Coronary artery (tissue), 2 donors: ENCODE measurements around the gene ZDHHC20.

Experiments used
- DNase-seq: peaks from one replicate; pipeline ENCODE4 v3.0.0-alpha.2; 2017; ENCODE audit warnings: low spot score
- H3K27ac ChIP-seq, 2 donors: fragments of 200-600 bp; sonication (generic); one replicate each; pipeline ENCODE4 v1.5.1; 2016 to 2019
- H3K4me3 ChIP-seq: fragments of 200-600 bp; sonication (generic); 2 replicates; pipeline ENCODE4 v1.5.1; 2016; ENCODE audit warnings: mild to moderate bottlenecking, moderate library complexity
- CTCF ChIP-seq: fragments of 200-600 bp; sonication (generic); IDR thresholded peaks from one replicate; pipeline ENCODE4 v1.5.1; 2019; ENCODE audit warnings: antibody characterized with exemption

The ZDHHC20 gene

GRCh38 chr13:21342699-21343442 lies 116.2 kb downstream of the ZDHHC20 start:
- Histone ChIP-seq H3K4me3 (no peak overlapping the region), H3K27ac (no peak overlapping the region)
- DNase-seq: no peak
- TF ChIP-seq CTCF: no peak

DNA sequence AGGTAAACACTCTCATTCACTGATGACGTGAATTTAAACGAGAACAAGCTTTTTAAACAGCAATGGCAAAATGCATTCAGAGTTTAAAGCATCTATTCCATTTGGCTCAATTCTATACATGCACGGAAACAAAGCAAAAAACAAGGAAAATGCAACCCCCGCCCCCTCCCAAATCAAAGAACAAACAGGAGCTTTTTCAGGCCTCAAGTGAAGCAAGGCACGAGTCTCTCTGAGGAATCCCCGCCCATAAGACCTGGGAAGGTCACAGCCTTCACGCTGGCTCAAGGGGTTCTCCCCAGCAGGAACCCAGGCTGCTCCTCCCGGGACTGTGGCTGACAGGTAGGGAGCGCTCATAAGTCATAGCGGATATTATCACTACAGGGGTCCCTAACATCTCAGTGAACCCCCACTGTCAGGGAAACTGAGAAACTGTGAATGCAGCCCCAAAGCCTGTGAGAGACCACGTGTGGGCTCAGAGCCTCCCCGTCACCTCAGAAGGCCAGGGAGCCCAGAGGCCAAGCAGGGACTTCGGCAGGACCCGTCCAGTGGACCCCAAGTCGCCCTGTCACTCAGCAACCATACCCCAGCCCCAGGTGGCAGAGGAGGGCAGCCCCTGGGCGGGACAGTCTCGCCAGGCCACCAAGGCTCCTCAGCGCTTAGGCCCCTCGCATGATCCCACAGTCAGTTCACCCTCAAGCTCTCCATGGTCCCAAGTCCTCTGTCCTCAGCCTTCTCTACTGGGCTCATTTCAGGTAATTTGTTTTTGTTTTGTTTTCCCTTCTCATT lies 117.3 kb downstream of the ZDHHC20 start:
- DNase-seq: no peak
- H3K4me3 ChIP-seq: no peak overlapping the region
- H3K27ac ChIP-seq: no peak overlapping the region
- TF ChIP-seq CTCF: no peak

DNA sequence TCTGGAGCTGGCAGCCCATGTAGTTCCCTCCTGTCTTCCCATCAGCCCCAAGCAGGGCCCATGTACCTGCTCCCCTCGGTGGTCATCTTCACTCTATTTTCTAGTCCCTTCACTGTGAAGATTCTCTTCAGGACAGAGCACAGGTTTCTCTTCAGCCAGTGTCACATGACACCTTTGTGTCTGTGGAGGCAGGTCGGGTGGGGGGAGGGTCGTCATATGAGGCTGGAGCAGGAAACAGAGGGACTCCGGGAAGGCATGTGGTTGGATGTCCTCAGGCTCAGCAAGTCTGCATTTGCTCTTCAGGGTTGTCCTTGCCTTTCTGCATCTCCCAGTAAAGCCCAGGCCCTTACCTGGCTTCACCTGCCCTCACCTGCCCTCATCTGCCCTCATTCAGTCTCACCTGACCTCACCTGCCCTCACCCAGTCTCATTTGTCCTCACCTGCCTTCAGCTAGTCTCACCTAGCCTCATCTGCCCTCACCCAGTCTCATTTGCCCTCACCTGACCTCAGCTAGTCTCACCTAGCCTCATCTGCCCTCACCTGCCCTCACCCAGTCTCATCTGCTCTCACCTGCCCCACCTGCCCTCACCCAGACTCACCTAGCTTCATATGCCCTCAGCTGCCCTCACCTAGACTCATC lies 120.3 kb downstream of the ZDHHC20 start:
- DNase-seq: no peak
- Histone ChIP-seq H3K27ac (no peak overlapping the region), H3K4me3 (no peak overlapping the region)
- no peak for TF ChIP-seq CTCF

DNA sequence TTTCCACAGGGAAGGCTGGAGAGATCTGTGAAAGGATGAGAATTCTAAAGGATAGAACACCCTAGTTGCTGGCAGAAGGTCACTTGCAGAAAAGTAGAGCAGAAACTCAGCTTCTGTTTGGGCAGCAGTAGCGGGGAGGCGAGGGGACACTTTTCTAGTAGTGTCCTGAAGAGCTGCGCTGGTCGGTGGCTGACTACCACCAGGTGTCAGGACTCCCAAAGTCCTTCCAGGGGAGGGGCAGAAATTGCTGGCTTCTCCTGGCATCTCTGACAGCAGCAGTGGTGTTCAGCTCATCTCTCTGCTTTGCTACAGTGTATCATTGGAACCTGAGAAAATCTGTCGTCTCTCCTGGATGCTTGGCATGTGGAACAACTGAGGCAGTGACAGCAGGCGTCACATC lies 120.9 kb downstream of the ZDHHC20 start:
- TF ChIP-seq CTCF: no peak

GRCh38 chr13:21336609-21337349 lies 122.3 kb downstream of the ZDHHC20 start:
- no peak overlapping the region for H3K27ac ChIP-seq
- no peak for TF ChIP-seq CTCF
- H3K4me3 ChIP-seq: no peak overlapping the region
- no peak for DNase-seq

More for the DNA sequence above, 120.9 kb downstream of the ZDHHC20 start:
- no peak for DNase-seq
- Histone ChIP-seq H3K27ac (no peak overlapping the region), H3K4me3 (no peak overlapping the region)

GRCh38 chr13:21333186-21333585 lies 125.9 kb downstream of the ZDHHC20 start:
- no peak overlapping the region for H3K27ac ChIP-seq
- no peak for TF ChIP-seq CTCF
- DNase-seq: no peak
- H3K4me3 ChIP-seq: no peak overlapping the region
